Thyroid gland (tissue), 4 donors: ENCODE measurements around the gene DNM2. TPM values are rescaled to one million over a fixed set of nuclear protein-coding genes. Genes with fewer than 3 reads are reported as not detected.

Experiments
- DNase-seq, 2 donors: peaks; one replicate each; pipeline ENCODE4 v3.0.0-alpha.2; 2019
- H3K27ac ChIP-seq, 3 donors: fragments of 200-600 bp; sonication (generic); 1 replicate in 2 of 3; 2 replicates in 1 of 3; pipeline ENCODE4 v1.5.1; 2016 to 2019; ENCODE audit warnings: mild to moderate bottlenecking in 1 of 3, moderate library complexity in 1 of 3
- H3K27me3 ChIP-seq: fragments of 200-600 bp; sonication (generic); one replicate; pipeline ENCODE4 v1.5.1; 2019
- H3K36me3 ChIP-seq, 2 donors: fragments of 200-600 bp; sonication (generic); one replicate each; pipeline ENCODE4 v1.5.1; 2016 to 2019
- H3K4me1 ChIP-seq, 2 donors: fragments of 200-600 bp; sonication (generic); one replicate each; pipeline ENCODE4 v1.5.1; 2017 to 2019
- H3K4me3 ChIP-seq, 3 donors: fragments of 200-600 bp; sonication (generic); replicated peaks in 1 of 3; 1 replicate in 2 of 3; 2 replicates in 1 of 3; pipeline ENCODE4 v1.5.1; 2016; ENCODE audit warnings: mild to moderate bottlenecking in 1 of 3
- H3K9me3 ChIP-seq: fragments of 200-600 bp; sonication (generic); one replicate; pipeline ENCODE4 v1.5.1; 2017
- CTCF ChIP-seq, 6 experiments: fragments of 200-600 bp in 3 of 6; fragments of 450-650 bp in 3 of 6; sonication (generic) in 3 of 6; IDR thresholded peaks; one replicate each; pipeline ENCODE4 v1.5.1; 2016 to 2019; ENCODE audit warnings: antibody characterized with exemption in 6 of 6, mild to moderate bottlenecking in 2 of 6, inconsistent platforms in 1 of 6, moderate library complexity in 1 of 6
- POLR2A ChIP-seq, 2 donors: fragments of 450-650 bp; IDR thresholded peaks; one replicate each; pipeline ENCODE4 v1.6.1; 2017; ENCODE audit warnings: antibody characterized with exemption in 2 of 2, mild to moderate bottlenecking in 2 of 2, moderate library complexity in 1 of 2
- WGBS, 2 donors: methylation state at CpG; one replicate each; pipeline ENCODE4 v1.1.5; 2017; 5-methylcytosine and 5-hydroxymethylcytosine counted together
- intact Hi-C: fragments of 100-400 bp; cut with DNase I; formaldehyde crosslinking; loops from one replicate; pipeline ENCODE4 v1.15.1; 2023
- total RNA-seq, 4 donors: library from RNA; depleted of rRNA; stranded (reverse); fragments of >200 nt; gene quantifications; one replicate each; pipeline ENCODE4 v1.2.3, GENCODE V29; 2016

DNM2 gene
- total RNA-seq, 4 donors from 2014 or later: 95.1 to 155 (median 120) TPM

GRCh38 chr19:10828981-10829821 lies 111.3 kb downstream of the DNM2 start:
- WGBS, 2 donors: 91 to 92% methylated on average over 20 to 26 of the region's 26 CpGs
- Histone ChIP-seq H3K27me3 (no peaks in the 10 kb centered on the region), H3K36me3 (peaks cover 59 to 66% of the 10 kb centered on the region in 2 donors), H3K4me1 (no peaks in the 10 kb centered on the region), H3K9me3 (no peaks in the 10 kb centered on the region), H3K27ac (no peak overlapping the region), H3K4me3 (no peak overlapping the region)
- intact Hi-C loops: no loop called here
- no peak for TF ChIP-seq CTCF (IDR thresholded peaks at IDR 0.05)
- no peak for TF ChIP-seq POLR2A (IDR thresholded peaks at IDR 0.05)
- no peak for DNase-seq

DNA sequence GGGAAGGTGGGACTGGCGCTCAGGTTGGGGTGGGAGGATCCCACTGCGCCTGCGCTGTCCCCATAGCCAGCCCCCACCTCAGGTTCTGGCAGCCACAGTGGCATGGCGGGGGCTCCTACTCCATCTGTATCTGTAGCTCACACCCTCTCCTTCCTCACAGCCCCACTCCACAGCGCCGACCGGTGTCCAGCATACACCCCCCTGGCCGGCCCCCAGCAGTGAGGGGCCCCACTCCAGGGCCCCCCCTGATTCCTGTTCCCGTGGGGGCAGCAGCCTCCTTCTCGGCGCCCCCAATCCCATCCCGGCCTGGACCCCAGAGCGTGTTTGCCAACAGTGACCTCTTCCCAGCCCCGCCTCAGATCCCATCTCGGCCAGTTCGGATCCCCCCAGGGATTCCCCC lies 112.1 kb downstream of the DNM2 start:
- Histone ChIP-seq H3K36me3 (peaks cover 53 to 59% of the 10 kb centered on the region in 2 donors), H3K27me3 (no peaks in the 10 kb centered on the region), H3K4me1 (no peaks in the 10 kb centered on the region), H3K4me3 (no peak overlapping the region), H3K9me3 (no peaks in the 10 kb centered on the region), H3K27ac (no peak overlapping the region)
- DNase-seq: no peak
- 88 to 95% methylated on average over 10 to 16 of the region's 16 CpGs for WGBS, 2 donors
- intact Hi-C loops: no loop called here
- no peak for TF ChIP-seq CTCF (IDR thresholded peaks at IDR 0.05)
- no peak for TF ChIP-seq POLR2A (IDR thresholded peaks at IDR 0.05)

DNA sequence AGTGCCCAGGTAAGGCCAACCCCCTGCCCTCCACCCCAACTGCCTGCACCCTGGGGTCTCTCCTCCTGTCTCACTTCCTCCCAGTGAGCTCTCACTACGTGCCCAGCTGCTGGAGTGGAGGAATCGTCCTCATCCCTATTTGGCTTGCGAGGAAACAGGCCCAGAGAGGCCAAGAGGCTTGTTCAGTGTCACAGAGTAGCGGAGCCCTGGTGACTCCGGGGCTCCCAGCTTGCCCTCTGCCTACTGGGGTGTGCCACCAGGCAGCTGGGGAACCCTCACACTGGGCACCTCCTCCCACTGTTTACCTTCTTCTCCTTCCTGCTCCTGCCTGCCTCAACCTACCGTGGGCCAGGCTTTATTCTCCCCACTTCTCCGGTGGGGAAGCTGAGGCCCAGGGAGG lies 112.5 kb downstream of the DNM2 start:
- no peak for TF ChIP-seq CTCF (IDR thresholded peaks at IDR 0.05)
- TF ChIP-seq POLR2A (IDR thresholded peaks at IDR 0.05): no peak
- Histone ChIP-seq H3K9me3 (no peaks in the 10 kb centered on the region), H3K27ac (no peak overlapping the region), H3K27me3 (no peaks in the 10 kb centered on the region), H3K4me1 (no peaks in the 10 kb centered on the region), H3K4me3 (no peak overlapping the region), H3K36me3 (peaks cover 49 to 55% of the 10 kb centered on the region in 2 donors)
- intact Hi-C loops: no loop called here
- DNase-seq: no peak
- 88 to 100% methylated on average over 6 to 7 of the region's 7 CpGs for WGBS, 2 donors

DNA sequence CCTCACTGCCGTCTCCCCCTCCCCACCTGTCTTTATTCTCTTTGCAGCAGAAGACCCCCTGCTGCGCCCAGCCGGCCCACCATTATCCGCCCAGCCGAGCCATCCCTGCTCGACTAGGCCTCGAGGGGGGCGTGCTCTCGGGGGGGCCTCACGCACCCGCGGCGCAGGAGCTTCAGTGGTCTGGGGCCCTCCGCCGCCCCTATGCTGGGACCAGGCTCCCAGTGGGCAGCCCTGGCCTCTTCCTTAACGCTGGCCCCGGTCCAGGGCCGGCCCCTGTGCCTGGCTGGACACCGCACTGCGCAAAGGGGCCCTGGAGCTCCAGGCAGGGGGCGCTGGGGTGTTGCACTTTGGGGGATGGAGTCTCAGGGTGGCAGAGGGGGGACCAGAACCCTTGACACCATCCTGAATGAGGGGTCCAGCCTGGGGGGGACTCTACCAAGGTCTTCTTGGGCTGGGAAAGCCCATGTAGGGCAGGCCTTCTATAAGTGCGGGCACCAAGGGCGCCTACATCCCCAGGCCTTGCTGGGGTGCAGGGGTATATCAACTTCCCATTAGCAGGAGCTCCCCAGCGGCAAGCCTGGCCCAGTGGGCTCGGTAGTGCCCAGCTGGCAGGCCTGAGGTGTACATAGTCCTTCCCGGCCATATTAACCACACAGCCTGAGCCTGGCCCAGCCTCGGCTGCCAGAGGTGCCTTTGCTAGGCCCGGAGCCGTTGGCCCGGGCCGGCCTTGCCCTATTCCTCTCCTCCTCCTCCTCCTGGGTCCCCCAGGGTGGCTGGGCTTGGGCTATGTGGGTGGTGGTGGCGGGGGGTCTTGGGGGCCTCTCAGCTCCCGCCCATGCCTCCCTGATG lies 113.3 kb downstream of the DNM2 start:
- no peak for DNase-seq
- no peaks in the 10 kb centered on the region for H3K9me3 ChIP-seq
- no peaks in the 10 kb centered on the region for H3K4me1 ChIP-seq
- intact Hi-C loops: no loop called here
- no peak overlapping the region for H3K27ac ChIP-seq
- TF ChIP-seq CTCF (IDR thresholded peaks at IDR 0.05): no peak
- TF ChIP-seq POLR2A (IDR thresholded peaks at IDR 0.05): no peak
- H3K27me3 ChIP-seq: no peaks in the 10 kb centered on the region
- 86 to 94% methylated on average over 18 to 19 of the region's 33 CpGs for WGBS, 2 donors
- H3K4me3 ChIP-seq: no peak overlapping the region
- peaks cover 41 to 49% of the 10 kb centered on the region in 2 donors for H3K36me3 ChIP-seq
